ENCODE results near the gene SLIT1. TPM values are rescaled to one million over a fixed set of nuclear protein-coding genes. Genes with fewer than 3 reads are reported as not detected.

SLIT1 gene
- total RNA-seq, 1 experiment from 2014 or later = 1.0 TPM

- H4K20me1 ChIP-seq (ENCODE audit: insufficient read depth, low read depth, low read length) = no peaks in the 10 kb centered on the region
- no peak overlapping the region for H3K27ac ChIP-seq (ENCODE audit: low read length)
- no peaks in the 10 kb centered on the region for H3K79me2 ChIP-seq (ENCODE audit: low read length)
- no peaks in the 10 kb centered on the region for H3K9me2 ChIP-seq (replicated peaks; ENCODE audit: insufficient read depth, low read length)
- no peaks in the 10 kb centered on the region for H3K9me3 ChIP-seq (ENCODE audit: low read length)
- H3K4me1 ChIP-seq (ENCODE audit: low read length) = peaks cover 13% of the 10 kb centered on the region
- no peak overlapping the region for H3K4me2 ChIP-seq (ENCODE audit: low read depth, low read length, poor library complexity, severe bottlenecking)
- no peak overlapping the region for H3K9ac ChIP-seq (ENCODE audit: low read length)
- no peak for DNase-seq
- H3K27me3 ChIP-seq (ENCODE audit: low read length) = no peaks in the 10 kb centered on the region
- H3K36me3 ChIP-seq (ENCODE audit: insufficient read depth, low read length) = no peaks in the 10 kb centered on the region
- H2AFZ ChIP-seq (ENCODE audit: low read length) = no peak overlapping the region
- H3K4me3 ChIP-seq (ENCODE audit: low read length) = no peak overlapping the region
Observed at GRCh38 chr10:97149079-97149531, 36.7 kb downstream of the SLIT1 start.

GRCh38 chr10:97144297-97144696, 41.5 kb downstream of the SLIT1 start:
- Histone ChIP-seq H3K4me3 (ENCODE audit: low read length) (no peak overlapping the region), H3K9ac (ENCODE audit: low read length) (no peak overlapping the region), H2AFZ (ENCODE audit: low read length) (no peak overlapping the region), H3K79me2 (ENCODE audit: low read length) (no peaks in the 10 kb centered on the region), H3K9me2 (replicated peaks; ENCODE audit: insufficient read depth, low read length) (no peaks in the 10 kb centered on the region), H3K9me3 (ENCODE audit: low read length) (no peaks in the 10 kb centered on the region), H3K4me2 (ENCODE audit: low read depth, low read length, poor library complexity, severe bottlenecking) (no peak overlapping the region), H3K27me3 (ENCODE audit: low read length) (no peaks in the 10 kb centered on the region), H3K27ac (ENCODE audit: low read length) (no peak overlapping the region), H3K4me1 (ENCODE audit: low read length) (no peaks in the 10 kb centered on the region), H3K36me3 (ENCODE audit: insufficient read depth, low read length) (no peaks in the 10 kb centered on the region), H4K20me1 (ENCODE audit: insufficient read depth, low read depth, low read length) (no peaks in the 10 kb centered on the region)
- DNase-seq = no peak

GRCh38 chr10:97142834-97143233, 42.9 kb downstream of the SLIT1 start:
- H3K27me3 ChIP-seq (ENCODE audit: low read length) = no peaks in the 10 kb centered on the region
- H3K4me3 ChIP-seq (ENCODE audit: low read length) = no peak overlapping the region
- no peaks in the 10 kb centered on the region for H3K4me1 ChIP-seq (ENCODE audit: low read length)
- H4K20me1 ChIP-seq (ENCODE audit: insufficient read depth, low read depth, low read length) = no peaks in the 10 kb centered on the region
- no peaks in the 10 kb centered on the region for H3K79me2 ChIP-seq (ENCODE audit: low read length)
- DNase-seq = no peak
- H3K27ac ChIP-seq (ENCODE audit: low read length) = no peak overlapping the region
- no peaks in the 10 kb centered on the region for H3K9me2 ChIP-seq (replicated peaks; ENCODE audit: insufficient read depth, low read length)
- H3K4me2 ChIP-seq (ENCODE audit: low read depth, low read length, poor library complexity, severe bottlenecking) = no peak overlapping the region
- H3K9me3 ChIP-seq (ENCODE audit: low read length) = no peaks in the 10 kb centered on the region
- H3K36me3 ChIP-seq (ENCODE audit: insufficient read depth, low read length) = no peaks in the 10 kb centered on the region
- H2AFZ ChIP-seq (ENCODE audit: low read length) = no peak overlapping the region
- no peak overlapping the region for H3K9ac ChIP-seq (ENCODE audit: low read length)

- Histone ChIP-seq H3K9me2 (replicated peaks; ENCODE audit: insufficient read depth, low read length) (no peaks in the 10 kb centered on the region), H3K27ac (ENCODE audit: low read length) (no peak overlapping the region), H3K4me3 (ENCODE audit: low read length) (no peak overlapping the region), H3K9me3 (ENCODE audit: low read length) (no peaks in the 10 kb centered on the region), H3K4me2 (ENCODE audit: low read depth, low read length, poor library complexity, severe bottlenecking) (no peak overlapping the region), H3K4me1 (ENCODE audit: low read length) (no peaks in the 10 kb centered on the region), H2AFZ (ENCODE audit: low read length) (no peak overlapping the region), H3K9ac (ENCODE audit: low read length) (no peak overlapping the region), H4K20me1 (ENCODE audit: insufficient read depth, low read depth, low read length) (no peaks in the 10 kb centered on the region), H3K27me3 (ENCODE audit: low read length) (no peaks in the 10 kb centered on the region), H3K36me3 (ENCODE audit: insufficient read depth, low read length) (no peaks in the 10 kb centered on the region), H3K79me2 (ENCODE audit: low read length) (no peaks in the 10 kb centered on the region)
- DNase-seq = no peak
Observed at GRCh38 chr10:97140902-97141745, 44.6 kb downstream of the SLIT1 start.

GRCh38 chr10:97140049-97140846, 45.5 kb downstream of the SLIT1 start:
- no peak overlapping the region for H2AFZ ChIP-seq (ENCODE audit: low read length)
- no peak overlapping the region for H3K9ac ChIP-seq (ENCODE audit: low read length)
- no peak for DNase-seq
- H3K9me3 ChIP-seq (ENCODE audit: low read length) = no peaks in the 10 kb centered on the region
- no peaks in the 10 kb centered on the region for H3K36me3 ChIP-seq (ENCODE audit: insufficient read depth, low read length)
- no peaks in the 10 kb centered on the region for H4K20me1 ChIP-seq (ENCODE audit: insufficient read depth, low read depth, low read length)
- H3K27ac ChIP-seq (ENCODE audit: low read length) = no peak overlapping the region
- H3K4me1 ChIP-seq (ENCODE audit: low read length) = no peaks in the 10 kb centered on the region
- no peaks in the 10 kb centered on the region for H3K9me2 ChIP-seq (replicated peaks; ENCODE audit: insufficient read depth, low read length)
- H3K27me3 ChIP-seq (ENCODE audit: low read length) = no peaks in the 10 kb centered on the region
- H3K79me2 ChIP-seq (ENCODE audit: low read length) = no peaks in the 10 kb centered on the region
- H3K4me3 ChIP-seq (ENCODE audit: low read length) = no peak overlapping the region
- no peak overlapping the region for H3K4me2 ChIP-seq (ENCODE audit: low read depth, low read length, poor library complexity, severe bottlenecking)

GRCh38 chr10:97139651-97140048, 46.1 kb downstream of the SLIT1 start:
- Histone ChIP-seq H3K27me3 (ENCODE audit: low read length) (no peaks in the 10 kb centered on the region), H3K4me3 (ENCODE audit: low read length) (no peak overlapping the region), H3K9ac (ENCODE audit: low read length) (no peak overlapping the region), H3K79me2 (ENCODE audit: low read length) (no peaks in the 10 kb centered on the region), H3K27ac (ENCODE audit: low read length) (no peak overlapping the region), H2AFZ (ENCODE audit: low read length) (no peak overlapping the region), H3K9me2 (replicated peaks; ENCODE audit: insufficient read depth, low read length) (no peaks in the 10 kb centered on the region), H3K9me3 (ENCODE audit: low read length) (no peaks in the 10 kb centered on the region), H3K36me3 (ENCODE audit: insufficient read depth, low read length) (no peaks in the 10 kb centered on the region), H4K20me1 (ENCODE audit: insufficient read depth, low read depth, low read length) (no peaks in the 10 kb centered on the region), H3K4me2 (ENCODE audit: low read depth, low read length, poor library complexity, severe bottlenecking) (no peak overlapping the region), H3K4me1 (ENCODE audit: low read length) (no peaks in the 10 kb centered on the region)
- DNase-seq = no peak

- H3K4me2 ChIP-seq (ENCODE audit: low read depth, low read length, poor library complexity, severe bottlenecking) = no peak overlapping the region
- H4K20me1 ChIP-seq (ENCODE audit: insufficient read depth, low read depth, low read length) = no peaks in the 10 kb centered on the region
- H3K27ac ChIP-seq (ENCODE audit: low read length) = no peak overlapping the region
- H3K4me1 ChIP-seq (ENCODE audit: low read length) = no peaks in the 10 kb centered on the region
- H3K9me2 ChIP-seq (replicated peaks; ENCODE audit: insufficient read depth, low read length) = no peaks in the 10 kb centered on the region
- no peaks in the 10 kb centered on the region for H3K9me3 ChIP-seq (ENCODE audit: low read length)
- H2AFZ ChIP-seq (ENCODE audit: low read length) = no peak overlapping the region
- no peak overlapping the region for H3K9ac ChIP-seq (ENCODE audit: low read length)
- no peaks in the 10 kb centered on the region for H3K27me3 ChIP-seq (ENCODE audit: low read length)
- H3K4me3 ChIP-seq (ENCODE audit: low read length) = no peak overlapping the region
- no peaks in the 10 kb centered on the region for H3K36me3 ChIP-seq (ENCODE audit: insufficient read depth, low read length)
- H3K79me2 ChIP-seq (ENCODE audit: low read length) = no peaks in the 10 kb centered on the region
- no peak for DNase-seq
Observed at GRCh38 chr10:97138846-97139245, 46.9 kb downstream of the SLIT1 start.

GRCh38 chr10:97138174-97138573, 47.6 kb downstream of the SLIT1 start:
- Histone ChIP-seq H3K9me2 (replicated peaks; ENCODE audit: insufficient read depth, low read length) (no peaks in the 10 kb centered on the region), H3K27me3 (ENCODE audit: low read length) (no peaks in the 10 kb centered on the region), H3K79me2 (ENCODE audit: low read length) (no peaks in the 10 kb centered on the region), H4K20me1 (ENCODE audit: insufficient read depth, low read depth, low read length) (no peaks in the 10 kb centered on the region), H3K9ac (ENCODE audit: low read length) (no peak overlapping the region), H3K9me3 (ENCODE audit: low read length) (no peaks in the 10 kb centered on the region), H3K27ac (ENCODE audit: low read length) (no peak overlapping the region), H3K4me2 (ENCODE audit: low read depth, low read length, poor library complexity, severe bottlenecking) (no peak overlapping the region), H3K36me3 (ENCODE audit: insufficient read depth, low read length) (no peaks in the 10 kb centered on the region), H3K4me1 (ENCODE audit: low read length) (no peaks in the 10 kb centered on the region), H2AFZ (ENCODE audit: low read length) (no peak overlapping the region), H3K4me3 (ENCODE audit: low read length) (no peak overlapping the region)
- no peak for DNase-seq
